OCI-LY7 (cell line): ENCODE data around the gene PAFAH2. TPM values are rescaled to one million over a fixed set of nuclear protein-coding genes. Genes with fewer than 3 reads are reported as not detected.

Experiments used
- BruUV-seq: library from RNA; stranded (reverse); fragments of 400-500 nt; replicated peaks from 2 replicates; lab custom pipeline; 2021; lab: Mats Ljungman, UMichigan
- CTCF ChIA-PET: fragments of 300-600 bp; sonication (Branson Sonifier 250); formaldehyde crosslinking; loops from one replicate; lab custom pipeline; 2022; ENCODE audit warnings: antibody characterized with exemption; ENCODE audit not compliant: unreplicated experiment; lab: Charles Lee
- POLR2A ChIA-PET: fragments of 300-600 bp; sonication (Branson Sonifier 250); formaldehyde crosslinking; loops from one replicate; lab custom pipeline; 2022; ENCODE audit warnings: antibody characterized with exemption; lab: Charles Lee
- DNase-seq: peaks from one replicate; pipeline ENCODE4 v3.0.0-alpha.2; 2015; ENCODE audit warnings: low spot score
- H2AFZ ChIP-seq: fragments of 200-600 bp; sonication (generic), shearing (Covaris generic); 2 replicates; pipeline ENCODE4 v1.6.1; 2014; ENCODE audit warnings: mild to moderate bottlenecking, antibody characterized with exemption, low read length, moderate library complexity
- H3K27ac ChIP-seq: fragments of 200-600 bp; sonication (generic); 2 replicates; pipeline ENCODE4 v1.5.1; 2014; ENCODE audit warnings: mixed run types, low read depth, mild to moderate bottlenecking, moderate library complexity, low read length, inconsistent platforms; ENCODE audit not compliant: poor library complexity, severe bottlenecking
- H3K36me3 ChIP-seq: fragments of 200-600 bp; sonication (generic); 2 replicates; pipeline ENCODE4 v1.6.1; 2014; ENCODE audit warnings: mild to moderate bottlenecking, antibody characterized with exemption, low read length, moderate library complexity, mixed read lengths; ENCODE audit not compliant: insufficient read depth
- H3K4me1 ChIP-seq: fragments of 200-600 bp; sonication (generic); 2 replicates; pipeline ENCODE4 v1.5.1; 2014; ENCODE audit warnings: mild to moderate bottlenecking, low read length; ENCODE audit not compliant: insufficient read depth, poor library complexity, severe bottlenecking
- H3K4me2 ChIP-seq: fragments of 200-600 bp; sonication (generic); 2 replicates; pipeline ENCODE4 v1.6.1; 2014; ENCODE audit warnings: mild to moderate bottlenecking, low read length
- H3K4me3 ChIP-seq: fragments of 200-600 bp; sonication (generic); 2 replicates; pipeline ENCODE4 v1.5.1; 2014; ENCODE audit warnings: mild to moderate bottlenecking, low read depth, low read length; ENCODE audit not compliant: poor library complexity, severe bottlenecking
- H3K79me2 ChIP-seq: fragments of 200-600 bp; sonication (generic); 2 replicates; pipeline ENCODE4 v1.6.1; 2016; ENCODE audit warnings: low read depth, mild to moderate bottlenecking, low read length, moderate library complexity, mixed read lengths; ENCODE audit not compliant: insufficient read depth
- H3K9me2 ChIP-seq: fragments of 200-600 bp; sonication (generic); 2 replicates; pipeline ENCODE4 v1.6.1; 2016; ENCODE audit warnings: mild to moderate bottlenecking, low read length, mixed read lengths; ENCODE audit not compliant: insufficient read depth
- H3K9me3 ChIP-seq: fragments of 200-600 bp; sonication (generic); 2 replicates; pipeline ENCODE4 v1.6.1; 2014; ENCODE audit warnings: mild to moderate bottlenecking, mixed run types, low read length, mixed read lengths
- H4K20me1 ChIP-seq: fragments of 200-600 bp; sonication (generic); 2 replicates; pipeline ENCODE4 v1.6.1; 2014; ENCODE audit warnings: mild to moderate bottlenecking, antibody characterized with exemption, low read length, moderate library complexity, mixed read lengths; ENCODE audit not compliant: insufficient read depth
- CTCF ChIP-seq: fragments of 200-600 bp; sonication (generic); conservative IDR thresholded peaks from 2 replicates; pipeline ENCODE4 v1.5.1; 2014; ENCODE audit warnings: mild to moderate bottlenecking, antibody characterized with exemption, low read length, moderate library complexity, mixed read lengths
- EZH2phosphoT487 ChIP-seq: fragments of 200-600 bp; sonication (generic); IDR thresholded peaks from 2 replicates; pipeline ENCODE4 v1.6.1; 2018; ENCODE audit warnings: low read depth, borderline replicate concordance, mild to moderate bottlenecking, mixed run types, antibody characterized with exemption, low read length, moderate library complexity, mixed read lengths
- intact Hi-C: fragments of 100-400 bp; cut with micrococcal nuclease; formaldehyde crosslinking; loops from one replicate; pipeline ENCODE4 v1.10.0; 2022; ENCODE audit not compliant: unreplicated experiment
- total RNA-seq, 2 experiments: library from RNA; depleted of rRNA in 1 of 2; stranded (reverse); fragments of >200 nt in 1 of 2; shearing (Covaris generic) in 1 of 2; gene quantifications; 2 replicates each; pipeline ENCODE4 v1.2.3, GENCODE V29; 2014 to 2022

PAFAH2 gene
- total RNA-seq, 2 experiments from 2014 or later, result 2.9 to 7.3 TPM

GRCh38 chr1:26035959-26036755 is 38.3 kb upstream of the PAFAH2 start:
- H3K36me3 ChIP-seq, result no peaks in the 10 kb centered on the region
- H3K9me3 ChIP-seq, result no peaks in the 10 kb centered on the region
- no peaks in the 10 kb centered on the region for H4K20me1 ChIP-seq
- H3K4me3 ChIP-seq, result peak overlapping the region; percentile 75
- no peaks in the 10 kb centered on the region for H3K79me2 ChIP-seq
- H3K9me2 ChIP-seq, result no peaks in the 10 kb centered on the region
- peak overlapping the region; percentile 88 for H2AFZ ChIP-seq
- peak overlapping the region; percentile 85 for H3K4me2 ChIP-seq
- POLR2A ChIA-PET, result interaction anchor here (0.6 kb wide), 1 partner anchor 136 kb away, joined by 3 read pairs; no protein-coding TSS in a partner anchor
- CTCF ChIA-PET, result interaction anchor here (0.5 kb wide), 1 partner anchor 16 kb away, joined by 4 read pairs; no protein-coding TSS in a partner anchor
- intact Hi-C loops, result loop anchor here (1.0 to 2.0 kb wide), 2 partner anchors 69 to 109 kb away; no protein-coding TSS in a partner anchor
- peaks cover 7% of the 10 kb centered on the region for H3K4me1 ChIP-seq
- no TSS peak for BruUV-seq
- peak; percentile 71 for DNase-seq
- no peak for TF ChIP-seq EZH2phosphoT487
- peak; percentile 93 for TF ChIP-seq CTCF
- H3K27ac ChIP-seq, result no peak overlapping the region

- ChIA-PET POLR2A (no interaction called here), CTCF (interaction anchor here (0.6 kb wide), 1 partner anchor 1043 kb away, joined by 5 read pairs; no protein-coding TSS in a partner anchor)
- Histone ChIP-seq H3K4me3 (peak overlapping the region; percentile 75), H4K20me1 (no peaks in the 10 kb centered on the region), H3K36me3 (no peaks in the 10 kb centered on the region), H2AFZ (peak overlapping the region; percentile 88), H3K9me3 (no peaks in the 10 kb centered on the region), H3K4me1 (peaks cover 7% of the 10 kb centered on the region), H3K9me2 (no peaks in the 10 kb centered on the region), H3K4me2 (peak overlapping the region; percentile 85), H3K79me2 (no peaks in the 10 kb centered on the region), H3K27ac (no peak overlapping the region)
- DNase-seq, result peak; percentile 97
- 0 out of 2 replicates have a peak, but pooled peaks have one; percentile 27 for TF ChIP-seq CTCF
- no peak for TF ChIP-seq EZH2phosphoT487
- BruUV-seq, result no TSS peak
- intact Hi-C loops, result no loop called here
Measured at GRCh38 chr1:26035203-26035958, 37.5 kb upstream of the PAFAH2 start.
